GM12864 (cell line): ENCODE data around the gene SLC48A1.

ENCODE experiments used
- DNase-seq: peaks from one replicate; pipeline ENCODE4 v3.0.0-alpha.2; 2011; ENCODE audit warnings: low read depth
- H3K4me3 ChIP-seq: 2 replicates; pipeline ENCODE4 v1.5.1; 2011; ENCODE audit warnings: mild to moderate bottlenecking, low read depth, low read length, control low read depth
- CTCF ChIP-seq: IDR thresholded peaks from 2 replicates; pipeline ENCODE4 v1.5.1; 2011; ENCODE audit warnings: low read depth, mild to moderate bottlenecking, moderate library complexity, low read length, control low read depth, inconsistent platforms; ENCODE audit errors: missing control alignments

SLC48A1 gene

GRCh38 chr12:47828976-47829482, 56.0 kb downstream of the SLC48A1 start:
- no peak for DNase-seq
- no peak for TF ChIP-seq CTCF

GRCh38 chr12:47829584-47829983, 56.5 kb downstream of the SLC48A1 start:
- TF ChIP-seq CTCF: no peak
- H3K4me3 ChIP-seq: no peak overlapping the region
- DNase-seq: no peak

More at GRCh38 chr12:47828976-47829482, 56.0 kb downstream of the SLC48A1 start:
- no peak overlapping the region for H3K4me3 ChIP-seq
